Measurements from ENCODE around the gene ANKRD55. TPM values are rescaled to one million over a fixed set of nuclear protein-coding genes. Genes with fewer than 3 reads are reported as not detected.
A peak's percentile ranks its signal among the peaks of the same experiment; 100 is the strongest.

Gene ANKRD55
- total and polyA plus RNA-seq, 5 donors from 2014 or later: 4.1 to 9.0 (median 5.7) TPM

DNA sequence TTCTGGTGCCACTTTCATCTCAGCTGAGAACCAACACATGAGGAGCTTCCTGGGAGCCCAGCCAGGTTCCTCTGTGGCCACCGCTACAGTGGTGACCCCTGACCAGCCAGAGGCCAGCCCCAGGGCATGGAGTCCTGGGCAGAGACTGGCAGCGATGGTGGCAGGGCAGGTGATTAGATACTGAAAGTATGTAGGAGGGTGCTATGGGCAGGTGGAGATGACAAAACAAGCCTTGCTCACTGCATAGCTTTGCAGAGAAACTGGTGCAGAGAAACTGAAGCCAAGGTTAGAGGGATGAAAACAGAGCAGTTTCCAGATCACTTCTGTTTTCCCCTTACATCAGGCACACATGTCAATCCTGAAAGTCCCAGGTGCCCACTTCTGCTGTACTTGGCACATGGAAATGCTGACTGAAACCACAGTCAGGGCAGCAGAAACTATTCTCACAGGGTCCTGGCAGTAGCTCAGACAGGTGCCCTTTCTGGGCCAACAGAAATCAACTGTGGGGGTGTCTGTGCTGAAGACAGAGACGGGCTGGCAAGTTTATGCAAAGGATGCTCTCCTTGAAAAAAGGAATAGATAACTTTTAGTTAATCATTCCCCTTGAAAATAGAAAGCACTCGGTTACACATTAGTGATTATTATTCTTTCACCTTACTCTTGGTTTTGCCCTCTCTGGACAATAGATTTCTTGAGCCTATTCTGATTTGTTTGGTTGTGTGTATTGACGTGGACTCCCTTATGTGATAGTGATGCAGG, 90.3 kb downstream of the ANKRD55 start:
- H3K27ac Mint-ChIP-seq: peak overlapping the region; percentile 59 to 98 (median 60)
- peak overlapping the region in 3 of 4 donors; percentile 51 to 73 (median 55) for H3K4me3 Mint-ChIP-seq
- Histone ChIP-seq H3K4me1 (ENCODE audit: control insufficient read depth, insufficient read depth, low read length, poor library complexity, severe bottlenecking) (peaks cover 25% of the 10 kb centered on the region), H3K9me3 (ENCODE audit: control insufficient read depth in 2 of 2, low read length in 2 of 2) (no peaks in the 10 kb centered on the region), H3K4me3 (ENCODE audit: low read depth, low read length) (peak overlapping the region; percentile 33), H3K27me3 (ENCODE audit: control insufficient read depth, insufficient read depth, low read length) (no peaks in the 10 kb centered on the region), H3K36me3 (ENCODE audit: control insufficient read depth, insufficient read depth, low read length) (no peaks in the 10 kb centered on the region), H3K27ac (ENCODE audit: insufficient read depth, low read length, poor library complexity, severe bottlenecking) (no peak overlapping the region)
- ATAC-seq (ENCODE audit: low read depth in 2 of 2): peak; percentile 70 to 76
- H3K36me3 Mint-ChIP-seq: no peaks in the 10 kb centered on the region
- peaks cover 16 to 63% (median 34%) of the 10 kb centered on the region in 4 donors for H3K4me1 Mint-ChIP-seq
- no peaks in the 10 kb centered on the region for H3K27me3 Mint-ChIP-seq
- peak in 2 of 3 donors; percentile 17 to 57 for DNase-seq
- H3K9me3 Mint-ChIP-seq: peaks cover 0 to 3% (median 0%) of the 10 kb centered on the region in 7 donors

DNA sequence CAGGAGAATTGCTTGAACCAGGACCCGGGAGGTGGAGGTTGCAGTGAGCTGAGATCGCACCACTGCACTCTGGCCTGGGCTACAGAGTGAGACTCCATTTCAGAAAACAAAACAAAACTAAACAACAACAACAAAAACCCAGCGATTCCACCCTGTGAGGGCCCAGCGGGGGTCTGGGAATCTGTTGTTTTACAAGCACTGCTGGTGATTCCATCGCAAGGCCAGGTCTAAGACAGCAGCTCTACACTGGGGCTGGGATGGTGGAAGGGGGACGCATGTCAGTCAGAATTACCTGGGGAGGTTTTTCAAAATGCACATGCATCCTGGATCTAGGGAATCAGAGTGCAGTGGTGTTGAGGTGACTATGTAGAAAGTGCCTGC, 90.9 kb downstream of the ANKRD55 start:
- H3K4me3 Mint-ChIP-seq: peak overlapping the region in 3 of 4 donors; percentile 51 to 73 (median 55)
- H3K27ac Mint-ChIP-seq: peak overlapping the region; percentile 59 to 98 (median 60)
- Histone ChIP-seq H3K9me3 (ENCODE audit: control insufficient read depth in 2 of 2, low read length in 2 of 2) (no peaks in the 10 kb centered on the region), H3K4me3 (ENCODE audit: low read depth, low read length) (peak overlapping the region; percentile 33), H3K36me3 (ENCODE audit: control insufficient read depth, insufficient read depth, low read length) (no peaks in the 10 kb centered on the region), H3K4me1 (ENCODE audit: control insufficient read depth, insufficient read depth, low read length, poor library complexity, severe bottlenecking) (peaks cover 19% of the 10 kb centered on the region), H3K27me3 (ENCODE audit: control insufficient read depth, insufficient read depth, low read length) (no peaks in the 10 kb centered on the region), H3K27ac (ENCODE audit: insufficient read depth, low read length, poor library complexity, severe bottlenecking) (no peak overlapping the region)
- H3K27me3 Mint-ChIP-seq: no peaks in the 10 kb centered on the region
- H3K36me3 Mint-ChIP-seq: no peaks in the 10 kb centered on the region
- H3K9me3 Mint-ChIP-seq: peaks cover 0 to 3% (median 0%) of the 10 kb centered on the region in 7 donors
- DNase-seq (no peak), ATAC-seq (ENCODE audit: low read depth in 2 of 2) (no peak)
- H3K4me1 Mint-ChIP-seq: peaks cover 15 to 63% (median 34%) of the 10 kb centered on the region in 4 donors

DNA sequence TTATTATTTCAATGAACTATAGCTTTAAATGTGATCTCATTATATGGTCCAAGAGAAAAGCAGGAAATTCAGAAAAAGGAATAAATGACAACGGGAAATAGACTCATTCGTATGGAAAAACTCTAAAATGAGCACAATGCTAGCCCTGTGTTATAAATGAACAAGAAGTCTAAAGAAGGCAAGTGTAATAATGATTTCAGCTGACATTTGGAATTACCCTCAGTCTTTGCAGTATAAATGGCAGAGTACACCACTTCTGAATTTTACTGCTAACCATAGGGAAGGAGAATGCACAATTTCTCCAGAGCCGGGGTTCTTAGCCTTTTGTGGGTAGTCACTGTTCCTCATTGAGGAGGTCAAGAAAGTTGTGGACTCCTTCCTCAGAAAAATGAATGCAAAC, 93.1 kb downstream of the ANKRD55 start:
- Histone ChIP-seq H3K4me1 (ENCODE audit: control insufficient read depth, insufficient read depth, low read length, poor library complexity, severe bottlenecking) (peaks cover 15% of the 10 kb centered on the region), H3K27me3 (ENCODE audit: control insufficient read depth, insufficient read depth, low read length) (no peaks in the 10 kb centered on the region), H3K9me3 (ENCODE audit: control insufficient read depth in 2 of 2, low read length in 2 of 2) (no peaks in the 10 kb centered on the region), H3K4me3 (ENCODE audit: low read depth, low read length) (no peak overlapping the region), H3K36me3 (ENCODE audit: control insufficient read depth, insufficient read depth, low read length) (no peaks in the 10 kb centered on the region), H3K27ac (ENCODE audit: insufficient read depth, low read length, poor library complexity, severe bottlenecking) (no peak overlapping the region)
- no peaks in the 10 kb centered on the region for H3K27me3 Mint-ChIP-seq
- no peaks in the 10 kb centered on the region for H3K36me3 Mint-ChIP-seq
- no peak overlapping the region for H3K4me3 Mint-ChIP-seq
- ATAC-seq (ENCODE audit: low read depth in 2 of 2) (no peak), DNase-seq (no peak)
- H3K4me1 Mint-ChIP-seq: peaks cover 15 to 57% (median 32%) of the 10 kb centered on the region in 4 donors
- H3K27ac Mint-ChIP-seq: no peak overlapping the region
- peaks cover 0 to 4% (median 0%) of the 10 kb centered on the region in 7 donors for H3K9me3 Mint-ChIP-seq

DNA sequence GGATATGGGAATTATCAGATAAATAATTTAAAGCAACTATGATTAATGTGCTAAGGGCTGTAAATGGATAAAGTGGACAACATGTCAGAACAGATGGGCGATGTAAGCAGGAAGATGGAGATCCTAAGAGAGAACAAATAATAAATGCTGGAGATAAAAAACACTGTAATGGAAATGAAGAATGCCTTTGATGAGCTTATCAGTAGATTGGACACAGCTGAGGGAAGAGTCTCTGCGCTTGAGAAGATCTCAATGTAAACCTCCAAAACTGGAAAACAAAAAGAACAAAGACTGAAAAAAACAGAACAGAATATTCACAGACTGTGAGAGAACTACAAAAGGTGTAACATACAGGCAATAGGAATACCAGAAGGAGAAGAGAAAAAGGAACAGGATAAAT, 102.5 kb downstream of the ANKRD55 start:
- Histone ChIP-seq H3K4me3 (ENCODE audit: low read depth, low read length) (no peak overlapping the region), H3K36me3 (ENCODE audit: control insufficient read depth, insufficient read depth, low read length) (no peaks in the 10 kb centered on the region), H3K27me3 (ENCODE audit: control insufficient read depth, insufficient read depth, low read length) (no peaks in the 10 kb centered on the region), H3K27ac (ENCODE audit: insufficient read depth, low read length, poor library complexity, severe bottlenecking) (no peak overlapping the region), H3K4me1 (ENCODE audit: control insufficient read depth, insufficient read depth, low read length, poor library complexity, severe bottlenecking) (peaks cover 16% of the 10 kb centered on the region), H3K9me3 (ENCODE audit: control insufficient read depth in 2 of 2, low read length in 2 of 2) (peaks cover 0 to 5% of the 10 kb centered on the region in 2 experiments)
- peaks cover 5% of the 10 kb centered on the region for H3K27me3 Mint-ChIP-seq
- no peak for DNase-seq
- H3K4me1 Mint-ChIP-seq: peaks cover 16 to 43% (median 38%) of the 10 kb centered on the region in 4 donors
- no peak overlapping the region for H3K4me3 Mint-ChIP-seq
- peaks cover 0 to 8% (median 2%) of the 10 kb centered on the region in 7 donors for H3K9me3 Mint-ChIP-seq
- H3K36me3 Mint-ChIP-seq: peaks cover 7% of the 10 kb centered on the region
- ATAC-seq (ENCODE audit: low read depth in 2 of 2): no peak
- H3K27ac Mint-ChIP-seq: no peak overlapping the region

DNA sequence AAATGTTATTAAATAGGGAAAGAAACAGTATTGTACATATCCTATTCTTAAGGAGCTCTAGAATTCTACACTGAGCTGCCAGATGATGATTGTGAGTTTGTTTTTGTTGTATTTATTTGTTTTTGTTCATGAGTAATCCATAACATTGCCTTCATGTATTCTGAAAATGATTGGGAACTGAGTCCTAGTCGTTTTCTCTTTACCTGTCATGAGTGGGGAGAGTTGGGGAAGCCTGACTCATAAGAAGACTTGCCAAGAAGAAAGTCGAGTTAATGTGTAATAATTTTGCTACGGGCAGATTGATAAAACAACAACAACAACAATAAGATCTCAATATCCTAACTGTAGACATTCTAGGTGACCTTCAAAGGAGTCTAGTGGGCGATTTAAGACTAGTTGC, 103.8 kb downstream of the ANKRD55 start:
- peaks cover 16 to 41% (median 37%) of the 10 kb centered on the region in 4 donors for H3K4me1 Mint-ChIP-seq
- Histone ChIP-seq H3K9me3 (ENCODE audit: control insufficient read depth in 2 of 2, low read length in 2 of 2) (peaks cover 0 to 5% of the 10 kb centered on the region in 2 experiments), H3K4me3 (ENCODE audit: low read depth, low read length) (no peak overlapping the region), H3K27ac (ENCODE audit: insufficient read depth, low read length, poor library complexity, severe bottlenecking) (no peak overlapping the region), H3K27me3 (ENCODE audit: control insufficient read depth, insufficient read depth, low read length) (no peaks in the 10 kb centered on the region), H3K4me1 (ENCODE audit: control insufficient read depth, insufficient read depth, low read length, poor library complexity, severe bottlenecking) (peaks cover 20% of the 10 kb centered on the region), H3K36me3 (ENCODE audit: control insufficient read depth, insufficient read depth, low read length) (no peaks in the 10 kb centered on the region)
- no peak overlapping the region for H3K4me3 Mint-ChIP-seq
- H3K27me3 Mint-ChIP-seq: peaks cover 5% of the 10 kb centered on the region
- peaks cover 0 to 8% (median 2%) of the 10 kb centered on the region in 7 donors for H3K9me3 Mint-ChIP-seq
- H3K36me3 Mint-ChIP-seq: peaks cover 7% of the 10 kb centered on the region
- H3K27ac Mint-ChIP-seq: peak overlapping the region in 2 of 3 donors; percentile 37 to 84
- ATAC-seq (ENCODE audit: low read depth in 2 of 2) (no peak), DNase-seq (no peak)

DNA sequence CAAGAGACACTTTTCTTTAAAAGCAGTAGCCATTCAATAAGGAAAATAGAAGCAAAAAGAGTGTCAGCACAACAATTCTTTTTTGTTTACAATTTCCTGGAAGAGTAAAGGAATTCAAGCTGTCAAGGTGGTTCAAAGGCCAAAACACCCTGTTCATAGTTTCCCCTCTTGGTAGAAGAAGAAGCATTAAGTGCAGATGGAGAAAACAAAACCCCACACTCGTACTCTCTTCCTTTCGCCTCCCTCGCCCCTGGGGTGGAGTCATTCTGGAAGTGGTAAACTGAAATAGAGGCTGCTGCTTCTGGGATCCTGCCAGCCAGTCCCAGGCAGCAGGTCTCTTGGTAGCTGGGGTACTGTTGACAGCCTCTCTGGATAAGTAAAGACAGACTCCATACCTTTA, 105.0 kb downstream of the ANKRD55 start:
- H3K9me3 Mint-ChIP-seq: peaks cover 0 to 8% (median 2%) of the 10 kb centered on the region in 7 donors
- Histone ChIP-seq H3K9me3 (ENCODE audit: control insufficient read depth in 2 of 2, low read length in 2 of 2) (peaks cover 0 to 5% of the 10 kb centered on the region in 2 experiments), H3K4me3 (ENCODE audit: low read depth, low read length) (peak overlapping the region; percentile 23), H3K4me1 (ENCODE audit: control insufficient read depth, insufficient read depth, low read length, poor library complexity, severe bottlenecking) (peaks cover 22% of the 10 kb centered on the region), H3K36me3 (ENCODE audit: control insufficient read depth, insufficient read depth, low read length) (no peaks in the 10 kb centered on the region), H3K27ac (ENCODE audit: insufficient read depth, low read length, poor library complexity, severe bottlenecking) (peak overlapping the region; percentile 42), H3K27me3 (ENCODE audit: control insufficient read depth, insufficient read depth, low read length) (no peaks in the 10 kb centered on the region)
- peak overlapping the region; percentile 3 to 75 (median 56) for H3K4me3 Mint-ChIP-seq
- peaks cover 20 to 51% (median 41%) of the 10 kb centered on the region in 4 donors for H3K4me1 Mint-ChIP-seq
- peak in 1 of 3 donors; percentile 62 for DNase-seq
- H3K27ac Mint-ChIP-seq: peak overlapping the region; percentile 37 to 96 (median 92)
- peaks cover 5% of the 10 kb centered on the region for H3K27me3 Mint-ChIP-seq
- peaks cover 8% of the 10 kb centered on the region for H3K36me3 Mint-ChIP-seq
- peak in 1 of 2 donors; percentile 24 for ATAC-seq (ENCODE audit: low read depth in 2 of 2)

DNA sequence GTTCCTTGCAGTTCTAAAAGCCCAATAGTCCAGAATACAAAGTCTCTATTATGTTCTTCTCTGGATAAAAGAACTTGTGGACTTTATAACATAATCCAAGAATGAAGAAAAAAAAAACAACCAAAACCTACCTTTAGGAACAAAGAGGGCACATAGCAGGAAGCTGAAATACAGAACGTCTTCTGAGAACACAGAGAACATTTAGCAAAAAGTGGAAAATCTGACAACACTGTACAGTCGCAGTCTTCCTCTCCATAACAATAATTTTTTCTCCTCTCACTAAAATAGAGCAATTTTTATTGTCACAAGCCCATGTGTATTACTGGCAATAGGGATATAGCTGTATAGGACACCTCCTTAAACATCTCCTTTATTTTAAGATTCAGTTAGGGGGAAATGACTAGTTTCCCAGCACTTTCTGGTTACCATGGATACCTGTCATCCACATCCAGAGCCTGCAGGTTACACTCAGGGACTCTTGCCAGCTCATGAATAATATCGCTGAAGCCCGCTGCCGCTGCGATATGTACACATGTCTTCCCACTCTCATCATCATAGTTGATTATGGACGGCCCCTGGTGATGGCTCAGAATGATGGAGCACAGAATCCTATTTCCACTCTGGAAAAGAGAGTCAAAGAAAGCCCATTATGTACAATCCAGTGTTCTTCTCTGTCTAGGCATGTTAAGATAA, 106.5 kb downstream of the ANKRD55 start:
- H3K4me3 Mint-ChIP-seq: peak overlapping the region; percentile 61 to 86 (median 68)
- peak overlapping the region; percentile 72 to 98 (median 92) for H3K27ac Mint-ChIP-seq
- no peaks in the 10 kb centered on the region for H3K36me3 ChIP-seq (ENCODE audit: control insufficient read depth, insufficient read depth, low read length)
- DNase-seq (no peak), ATAC-seq (ENCODE audit: low read depth in 2 of 2) (no peak)
- no peaks in the 10 kb centered on the region for H3K27me3 ChIP-seq (ENCODE audit: control insufficient read depth, insufficient read depth, low read length)
- peak overlapping the region; percentile 29 for H3K4me3 ChIP-seq (ENCODE audit: low read depth, low read length)
- peaks cover 5% of the 10 kb centered on the region for H3K27me3 Mint-ChIP-seq
- peaks cover 0 to 8% (median 2%) of the 10 kb centered on the region in 7 donors for H3K9me3 Mint-ChIP-seq
- peaks cover 24 to 58% (median 42%) of the 10 kb centered on the region in 4 donors for H3K4me1 Mint-ChIP-seq
- H3K36me3 Mint-ChIP-seq: peaks cover 11% of the 10 kb centered on the region
- H3K4me1 ChIP-seq (ENCODE audit: control insufficient read depth, insufficient read depth, low read length, poor library complexity, severe bottlenecking): peaks cover 26% of the 10 kb centered on the region
- H3K9me3 ChIP-seq (ENCODE audit: control insufficient read depth in 2 of 2, low read length in 2 of 2): peaks cover 0 to 5% of the 10 kb centered on the region in 2 experiments
- H3K27ac ChIP-seq (ENCODE audit: insufficient read depth, low read length, poor library complexity, severe bottlenecking): no peak overlapping the region

All from CD4-positive, CD25-positive, alpha-beta regulatory T cell (primary cell).